Epidermal melanocyte (primary cell): ENCODE measurements around the gene PRDM10.
"Not testable (repeated sequence)": the region's sequence is repeated elsewhere in the genome, so short reads cannot be mapped to it uniquely, and the experiment has no call there.

Experiments
- DNase-seq: peaks from one replicate; pipeline ENCODE4 v3.0.0; 2011; ENCODE audit warnings: low spot score; ENCODE audit not compliant: insufficient read length

The PRDM10 gene

DNA sequence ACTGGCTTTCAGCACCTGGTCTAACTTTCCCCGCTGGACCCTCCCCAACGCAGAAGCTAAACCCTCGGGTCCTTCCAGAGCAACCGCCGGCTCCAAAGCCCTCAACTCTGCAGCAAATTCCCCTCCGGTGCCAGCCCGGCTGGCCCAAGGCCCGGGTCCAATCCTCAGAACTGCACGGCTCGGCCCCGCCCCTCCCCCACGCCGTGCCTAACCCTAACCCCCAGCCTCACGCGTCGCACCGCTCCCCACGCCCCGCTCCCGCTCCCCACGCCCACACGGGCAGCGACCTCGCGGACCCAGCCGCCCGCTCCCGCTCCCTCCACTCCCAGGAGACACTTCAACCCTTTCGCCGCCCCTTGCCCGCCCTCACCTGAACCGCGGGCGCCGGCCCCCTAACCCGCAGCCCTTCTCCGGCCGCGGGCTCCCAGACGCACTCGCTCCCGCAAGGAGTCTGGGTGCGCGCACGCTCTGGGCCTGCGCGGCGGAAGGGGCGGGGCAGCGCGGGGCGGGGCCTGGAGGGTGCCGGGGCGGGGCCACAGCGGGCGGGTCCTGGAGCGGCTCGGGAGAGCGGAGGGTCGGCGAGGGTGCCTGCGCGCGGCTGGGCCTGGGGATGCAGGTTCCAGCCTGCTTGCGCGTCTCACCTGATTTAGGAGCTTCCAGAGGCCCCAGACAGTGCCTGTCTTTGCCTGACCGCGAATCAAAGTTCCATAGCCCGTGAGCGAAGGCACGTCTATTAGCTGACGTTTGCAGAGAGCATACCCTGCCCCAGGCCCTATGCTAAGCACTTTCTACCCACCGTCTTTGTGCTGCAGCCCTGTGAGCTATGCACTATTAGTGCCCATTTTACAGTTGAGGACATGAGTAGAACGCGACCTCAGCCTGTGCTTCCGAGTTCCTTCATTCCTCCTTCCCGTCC is 107.3 kb downstream of the PRDM10 start, which contains the start of gene NFRKB:
Gene NFRKB, minus strand, starts transcription at position 453 of the 916 bp plus-strand sequence. CDS start 2,729 bp downstream, outside the sequence.
- DNase-seq, result peak; percentile 92

DNA sequence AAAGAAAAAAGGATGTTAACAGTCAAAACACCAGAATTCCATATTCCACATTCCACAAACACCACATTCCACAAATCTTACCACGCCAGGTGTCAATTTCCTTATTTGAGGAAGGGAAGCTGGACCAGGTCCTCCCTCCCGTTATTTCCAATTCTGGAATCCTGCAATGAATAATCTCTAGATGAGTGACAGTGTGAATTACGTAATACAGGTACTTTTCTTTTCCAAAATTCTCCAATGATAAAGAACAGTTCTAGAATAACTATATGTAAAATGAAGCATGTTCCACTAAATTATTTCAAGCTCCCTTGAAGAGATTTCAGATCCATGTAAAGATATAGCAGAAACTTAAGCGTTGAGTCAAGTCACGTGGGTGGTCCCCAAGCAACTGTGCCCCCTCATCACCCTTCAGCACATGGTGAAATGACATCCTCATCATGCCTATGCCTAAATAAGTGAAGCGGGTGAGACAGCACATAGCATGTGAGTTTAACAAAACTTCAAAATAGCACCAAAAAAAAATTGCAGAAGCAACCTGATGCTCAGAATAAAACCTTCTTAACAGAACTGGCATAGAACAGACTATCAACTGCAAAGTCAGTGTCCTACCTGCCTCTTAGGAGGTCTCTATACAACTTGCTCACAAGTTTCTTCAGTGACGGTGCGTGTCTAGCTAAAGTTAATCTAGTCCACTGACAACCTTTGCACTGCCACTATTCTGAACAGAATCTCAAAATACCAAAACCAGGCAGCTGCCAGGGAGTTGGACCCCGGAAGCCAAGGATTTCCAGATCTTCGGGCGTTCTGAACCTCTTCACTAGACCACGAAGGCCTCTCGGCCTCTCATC is 108.1 kb downstream of the PRDM10 start:
- no peak for DNase-seq

DNA sequence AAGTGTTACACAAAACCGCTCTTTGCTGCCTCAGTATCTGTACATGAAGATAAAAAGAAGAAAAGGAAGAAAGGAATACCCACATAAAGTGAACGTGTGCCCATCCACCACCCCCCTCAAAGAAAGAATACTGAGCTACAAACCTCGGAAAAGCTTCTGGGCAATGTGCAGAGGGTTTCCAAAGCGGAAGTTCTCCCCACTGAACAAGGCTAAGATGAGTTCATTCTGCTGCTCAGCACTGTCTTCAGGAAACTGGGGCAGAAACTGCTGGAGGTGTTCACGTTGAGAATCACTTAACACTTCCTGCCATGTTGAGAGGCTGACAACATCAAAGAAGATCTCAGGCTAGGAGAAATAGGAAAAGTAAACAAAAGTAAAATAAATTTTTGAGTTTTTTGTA is 114.2 kb downstream of the PRDM10 start:
- no peak for DNase-seq

DNA sequence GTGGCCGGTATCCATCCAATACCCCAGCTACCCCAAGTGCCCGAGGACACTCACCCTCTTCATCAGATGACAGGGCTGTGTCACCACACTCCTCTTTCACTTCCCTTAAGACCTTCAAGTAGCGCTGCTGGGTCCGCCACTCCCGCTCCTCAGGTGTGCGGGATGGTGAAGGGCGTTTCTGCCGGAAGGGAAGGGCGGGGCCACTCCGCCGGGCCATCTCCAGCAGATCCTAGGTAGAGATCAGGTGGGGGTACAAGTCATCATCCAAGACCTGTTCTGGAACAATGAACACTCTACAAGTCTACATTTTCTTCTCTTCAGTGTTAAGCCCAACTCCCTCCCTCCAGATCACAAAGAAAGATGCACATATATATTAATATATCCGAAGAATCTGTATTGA is 117.3 kb downstream of the PRDM10 start:
- DNase-seq, result no peak

GRCh38 chr11:129884581-129884980 is 118.1 kb downstream of the PRDM10 start:
- no peak for DNase-seq

GRCh38 chr11:129881570-129882170 is 121.0 kb downstream of the PRDM10 start:
- no peak for DNase-seq

GRCh38 chr11:129880311-129880710 is 122.3 kb downstream of the PRDM10 start:
- DNase-seq, result no peak

- DNase-seq, result no peak
These were observed 130.7 kb downstream of the PRDM10 start for GRCh38 chr11:129871914-129872313.

DNA sequence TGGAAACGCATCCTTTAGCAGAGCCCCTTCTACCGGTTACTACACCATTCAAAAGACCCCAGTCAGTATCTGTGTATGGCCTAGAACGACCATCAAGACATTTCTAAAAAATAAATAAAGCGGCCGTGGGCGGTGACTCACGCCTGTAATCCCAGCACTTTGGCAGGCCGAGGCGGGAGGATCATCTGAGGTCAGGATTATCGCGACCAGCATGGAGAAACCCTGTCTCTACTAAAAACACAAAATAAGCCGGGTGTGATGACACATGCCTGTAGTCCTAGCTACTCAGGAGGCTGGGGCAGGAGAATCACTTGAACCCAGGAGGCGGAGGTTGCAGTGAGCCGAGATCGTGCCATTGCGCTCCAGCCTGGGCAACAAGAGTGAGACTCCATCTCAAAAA is 134.0 kb downstream of the PRDM10 start:
- not testable (repeated sequence) for DNase-seq

- DNase-seq, result no peak
These were observed 136.3 kb downstream of the PRDM10 start for GRCh38 chr11:129866311-129866710.

DNA sequence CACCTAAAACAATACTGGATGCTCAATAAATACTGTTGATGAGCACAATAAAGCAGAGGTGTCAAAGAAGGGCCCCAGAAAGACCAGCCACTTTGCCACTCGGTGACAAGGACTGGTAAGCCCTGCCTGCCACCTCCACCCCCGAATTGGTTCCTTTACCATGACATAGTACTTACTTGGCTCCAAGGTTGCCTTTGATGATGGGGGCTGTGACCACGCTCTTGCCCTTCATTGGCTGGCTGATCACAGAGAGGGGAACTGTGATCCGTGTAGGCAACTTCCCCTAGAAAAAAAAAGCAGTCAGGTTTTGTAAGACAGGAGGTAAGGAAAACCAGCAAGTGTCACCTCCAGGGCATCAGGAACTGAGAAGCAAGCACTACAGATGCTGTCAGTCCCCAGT is 136.9 kb downstream of the PRDM10 start:
- no peak for DNase-seq

GRCh38 chr11:129864811-129865210 is 137.8 kb downstream of the PRDM10 start:
- DNase-seq, result no peak

DNA sequence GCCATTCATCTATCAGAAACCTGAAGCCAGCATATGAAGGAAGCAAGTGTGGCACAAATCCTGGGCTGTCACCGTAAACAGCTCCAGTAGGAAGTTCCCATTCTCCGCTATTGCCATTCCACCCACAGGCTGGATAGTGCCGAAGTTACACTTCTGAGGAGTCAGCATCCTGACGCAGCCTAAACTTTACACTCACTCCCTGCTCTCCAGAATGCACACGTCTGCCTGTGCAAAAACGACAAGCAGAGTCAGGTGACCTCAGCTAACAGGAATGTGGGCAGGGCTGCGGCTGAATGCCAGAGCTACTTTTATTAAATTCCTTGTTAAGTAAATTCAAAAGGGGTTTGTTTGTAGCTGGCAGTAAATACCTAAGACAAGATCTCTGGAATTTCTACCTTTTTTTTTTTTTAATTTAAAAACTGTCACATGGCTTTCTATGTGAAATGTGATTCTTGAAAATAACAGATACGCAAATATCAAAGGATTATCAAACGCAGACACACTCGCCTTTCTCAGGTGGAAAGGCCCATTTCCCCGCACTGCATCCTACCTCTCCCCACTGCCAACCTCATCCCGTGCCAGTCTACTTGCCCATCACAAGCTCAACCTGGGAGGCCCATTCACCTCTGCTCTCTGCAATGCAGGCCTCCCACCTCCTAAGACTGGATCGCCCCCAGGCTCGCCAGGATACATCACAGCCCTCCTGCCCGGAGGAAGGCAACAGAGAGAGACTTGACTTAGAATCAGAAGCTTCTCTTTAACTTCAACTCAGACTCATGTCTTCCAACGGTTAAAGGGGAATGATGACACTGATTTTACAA is 140.7 kb downstream of the PRDM10 start:
- DNase-seq, result peak; percentile 64

- DNase-seq, result no peak
These were observed 146.6 kb downstream of the PRDM10 start for GRCh38 chr11:129856036-129856435.

GRCh38 chr11:129855086-129855485 is 147.5 kb downstream of the PRDM10 start:
- no peak for DNase-seq

GRCh38 chr11:129854232-129854805 is 148.3 kb downstream of the PRDM10 start:
- no peak for DNase-seq

DNA sequence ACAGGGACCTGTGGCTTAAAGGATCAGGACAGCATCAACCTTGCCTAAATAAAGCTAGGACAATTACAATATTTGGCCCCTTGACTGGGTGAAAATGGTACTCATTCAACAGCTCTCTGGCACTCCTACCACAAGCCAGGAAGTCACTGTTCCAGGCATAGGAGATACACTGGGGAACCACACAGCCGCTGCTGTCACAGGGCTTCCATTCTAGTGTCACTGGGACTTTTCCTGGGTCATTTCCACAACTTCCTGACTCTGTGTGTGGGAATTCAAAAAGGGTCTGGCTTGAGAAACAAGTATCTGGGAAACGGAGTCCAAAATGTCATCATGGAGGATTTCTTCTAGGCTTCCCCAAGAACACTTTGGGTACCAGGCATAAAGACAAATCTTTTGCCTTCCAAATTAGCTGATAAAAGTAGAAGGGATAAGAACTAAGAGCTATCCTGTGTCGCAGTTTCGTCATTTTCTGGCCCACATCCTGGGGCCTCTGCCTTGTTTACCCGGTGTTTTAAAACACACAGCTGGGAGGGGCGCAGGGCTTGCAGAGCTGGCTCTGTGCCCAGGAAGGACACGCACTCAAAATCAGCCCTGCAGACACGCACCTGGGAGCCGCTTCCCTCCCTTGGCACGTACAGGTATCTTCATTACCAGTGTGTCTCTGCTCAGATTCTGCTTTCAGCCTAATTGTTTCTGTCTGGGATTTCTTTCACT is 149.0 kb downstream of the PRDM10 start:
- no peak for DNase-seq

DNA sequence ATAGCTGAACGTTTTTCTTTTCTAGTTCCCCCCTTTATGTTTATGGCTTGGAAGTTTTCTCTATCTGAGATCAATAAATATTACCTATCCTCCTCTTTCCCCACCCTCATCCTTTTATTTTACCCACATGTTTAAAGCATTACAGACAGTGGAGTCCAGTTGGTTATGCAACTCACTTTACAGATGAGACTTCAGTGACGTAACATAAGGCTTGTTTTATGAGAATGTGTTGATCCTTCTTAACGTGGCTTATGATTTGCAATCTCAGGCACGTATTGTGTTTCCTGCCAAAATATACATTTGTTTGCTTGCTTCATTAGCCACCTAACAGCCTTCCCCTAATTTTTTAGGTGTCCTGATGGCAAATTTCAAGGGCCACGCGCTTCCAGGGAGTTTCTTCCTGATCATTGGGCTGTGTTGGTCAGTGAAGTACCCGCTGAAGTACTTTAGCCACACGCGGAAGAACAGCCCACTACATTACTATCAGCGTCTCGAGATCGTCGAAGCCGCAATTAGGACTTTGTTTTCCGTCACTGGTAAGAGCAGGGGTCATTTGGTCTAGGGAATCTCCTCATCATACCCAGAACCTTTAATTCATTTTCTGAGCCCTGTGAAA is 150.4 kb downstream of the PRDM10 start:
- no peak for DNase-seq
